AG09319 (cell line): ENCODE data around the gene GALNT17.

Experiments used
- DNase-seq: peaks from one replicate; pipeline ENCODE4 v3.0.0-alpha.2; 2010; ENCODE audit warnings: low read depth; ENCODE audit errors: extremely low read depth
- CTCF ChIP-seq: IDR thresholded peaks from 2 replicates; pipeline ENCODE4 v1.5.1; 2011; ENCODE audit warnings: low read depth, mild to moderate bottlenecking, inconsistent platforms, low read length, moderate library complexity

GALNT17 gene

GRCh38 chr7:71645836-71646235, 513.9 kb downstream of the GALNT17 start:
- no peak for DNase-seq
- no peak for TF ChIP-seq CTCF

- no peak for TF ChIP-seq CTCF
- no peak for DNase-seq
Observed at GRCh38 chr7:71649812-71650211, 517.9 kb downstream of the GALNT17 start.

GRCh38 chr7:71650653-71651337, 518.9 kb downstream of the GALNT17 start:
- DNase-seq: no peak
- no peak for TF ChIP-seq CTCF

GRCh38 chr7:71652510-71652909, 520.6 kb downstream of the GALNT17 start:
- TF ChIP-seq CTCF: no peak
- DNase-seq: no peak

GRCh38 chr7:71657386-71657785, 525.4 kb downstream of the GALNT17 start:
- DNase-seq: no peak
- TF ChIP-seq CTCF: no peak

- no peak for DNase-seq
- TF ChIP-seq CTCF: no peak
Observed at GRCh38 chr7:71659622-71660021, 527.7 kb downstream of the GALNT17 start.

- no peak for DNase-seq
- no peak for TF ChIP-seq CTCF
Observed at GRCh38 chr7:71661671-71662224, 529.8 kb downstream of the GALNT17 start.
